B cell (primary cell): ENCODE measurements around the gene MLKL. TPM values are rescaled to one million over a fixed set of nuclear protein-coding genes. Genes with fewer than 3 reads are reported as not detected.

Source experiments
- polyA plus RNA-seq: library from polyadenylated mRNA; depleted of rRNA; stranded (reverse); fragments of >200 nt; gene quantifications from 2 replicates; pipeline ENCODE4 v1.2.3, GENCODE V29; 2012
- total RNA-seq, 2 donors: library from RNA; stranded (reverse); fragments of 120-200 nt in 1 of 2; gene quantifications; 1 replicate in 1 of 2; 2 replicates in 1 of 2; pipeline versions ENCODE4 v1.2.3 to v1.2.4, GENCODE V29; 2013 to 2022

MLKL gene
- total and polyA plus RNA-seq, 2 donors (not counting 1 experiment from before 2014, with no cell fraction given), result 13.4 to 19.7 TPM

Other genes with a start within 250 kb of the MLKL start
- gene GLG1, start 93.7 kb downstream of the MLKL start, total RNA-seq, result 114 and 123 TPM in 2 replicates
- gene GLG1, start 93.7 kb downstream of the MLKL start, polyA plus RNA-seq, result 28.3 and 46.6 TPM in 2 replicates
- 63.3 and 65.0 TPM in 2 replicates for gene RFWD3, start 34.0 kb downstream of the MLKL start, total RNA-seq
- 18.5 and 19.7 TPM in 2 replicates for gene RFWD3, start 34.0 kb downstream of the MLKL start, polyA plus RNA-seq
- 1.0 TPM in 2 replicates for gene FA2H, start 74.0 kb upstream of the MLKL start, total RNA-seq
- gene FA2H, start 74.0 kb upstream of the MLKL start, polyA plus RNA-seq, result 1.1 and 3.6 TPM in 2 replicates